ENCODE measurements around the gene GPD2. TPM values are rescaled to one million over a fixed set of nuclear protein-coding genes. Genes with fewer than 3 reads are reported as not detected.

Gene GPD2
- total and polyA plus RNA-seq, 2 of the 13 experiments (the other 11 are each of a cell fraction or from before 2014, with no cell fraction given), result not detected

DNA sequence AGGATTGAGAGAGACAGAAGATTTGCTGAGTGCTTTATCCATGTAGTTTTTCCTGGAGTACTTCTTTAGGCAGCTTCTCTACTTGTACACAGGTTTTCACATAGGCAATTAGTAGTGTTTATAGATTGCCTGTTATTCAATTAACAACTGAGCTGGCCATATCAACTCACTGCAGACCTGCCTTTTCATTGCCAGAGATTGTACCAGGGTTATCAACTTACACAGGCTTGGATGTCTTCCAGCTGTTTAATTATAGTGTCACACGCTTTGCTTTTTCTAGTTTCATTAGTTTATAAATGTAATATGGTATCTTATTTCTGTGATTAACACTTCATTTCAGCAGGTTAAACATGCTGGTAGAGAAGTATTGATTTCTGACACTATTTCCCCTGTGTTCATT, 125.9 kb downstream of the GPD2 start:
- no peak overlapping the region for H3K4me3 ChIP-seq (replicated peaks in 1 of 3; ENCODE audit: insufficient read depth in 1 of 3, low read depth in 2 of 3, low read length in 3 of 3)
- TF ChIP-seq ZNF282 (IDR thresholded peaks at IDR 0.05; ENCODE audit: partially characterized antibody), result no peak
- DNase-seq (ENCODE audit: low spot score) (no peak), FAIRE-seq (no peak), ATAC-seq (no peak)
- in situ Hi-C loops (cut with HindIII; ENCODE audit: extremely low pct_ligation_motif_present, low pct_unique_long_range_greater_than_20kb) (no loop called here), intact Hi-C loops (cut with micrococcal nuclease; ENCODE audit: unreplicated experiment) (no loop called here)
- no peak overlapping the region for H3K4me2 ChIP-seq (ENCODE audit: low read depth, low read length)
- ChIA-PET POLR2A (no interaction called here), CTCF (ENCODE audit: low intra/inter-chr PET ratio, low total read pairs) (no interaction called here)
- no TSS peak for BruUV-seq (replicated peaks)
- H3K4me1 ChIP-seq (ENCODE audit: insufficient read depth, low read length), result no peaks in the 10 kb centered on the region
- H3K9ac ChIP-seq (ENCODE audit: insufficient read depth, low read depth, low read length), result no peak overlapping the region
- no peaks in the 10 kb centered on the region for H3K36me3 ChIP-seq (replicated peaks in 1 of 2; ENCODE audit: control insufficient read depth in 1 of 2, insufficient read depth in 2 of 2, low read length in 2 of 2)
- H3K9me3 ChIP-seq (ENCODE audit: low read length), result no peaks in the 10 kb centered on the region
- 0% methylated on average over 1 of the region's 1 CpG for WGBS (ENCODE audit: low lambda C conversion rate)
- H3K27ac ChIP-seq (ENCODE audit: extremely low read length, insufficient read depth, low read length), result no peak overlapping the region
- H3K79me2 ChIP-seq (ENCODE audit: insufficient read depth, low read length), result no peaks in the 10 kb centered on the region
- H3K27me3 ChIP-seq (ENCODE audit: control insufficient read depth in 1 of 2, insufficient read depth in 2 of 2, low read length in 2 of 2), result no peaks in the 10 kb centered on the region
- H4K20me1 ChIP-seq (ENCODE audit: insufficient read depth, low read length), result no peaks in the 10 kb centered on the region
- H2AFZ ChIP-seq (ENCODE audit: low read length), result no peak overlapping the region

DNA sequence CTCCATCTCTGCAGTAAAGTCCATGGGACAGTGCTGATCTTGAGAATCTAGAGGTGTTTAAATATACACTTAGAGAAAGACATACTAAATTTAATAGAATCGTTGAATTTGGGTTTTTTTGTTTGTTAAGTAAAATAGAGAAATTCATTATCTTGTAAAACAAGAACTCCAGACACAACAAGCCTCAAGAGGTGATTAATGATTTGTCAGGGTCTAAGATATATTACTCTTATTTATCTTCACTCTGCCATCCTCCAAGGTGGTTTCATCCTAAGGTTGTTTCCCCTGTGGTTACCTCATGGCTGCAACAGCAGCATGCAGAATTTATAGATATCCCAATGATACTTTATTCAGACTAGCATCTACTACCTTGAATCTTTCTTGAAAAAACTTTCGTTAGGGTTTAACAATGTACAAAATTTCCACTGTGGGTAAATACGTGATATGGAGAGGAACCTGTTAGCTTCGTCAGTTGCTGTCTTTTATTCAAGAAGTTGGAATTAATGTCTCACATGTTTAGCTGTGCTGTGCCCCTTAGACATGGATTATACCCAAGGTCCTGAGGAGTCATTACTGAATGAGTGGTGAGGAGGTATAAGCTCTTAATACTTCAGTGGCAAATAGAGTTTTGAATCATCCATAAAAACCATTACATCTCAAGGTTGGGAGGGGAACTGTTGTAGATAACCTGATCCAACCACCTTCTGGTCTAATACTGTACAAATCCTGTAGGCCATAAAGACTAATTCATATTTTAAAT, 128.0 kb downstream of the GPD2 start:
- in situ Hi-C loops (cut with HindIII; ENCODE audit: extremely low pct_ligation_motif_present, low pct_unique_long_range_greater_than_20kb), result no loop called here
- TF ChIP-seq, protein P1, sequence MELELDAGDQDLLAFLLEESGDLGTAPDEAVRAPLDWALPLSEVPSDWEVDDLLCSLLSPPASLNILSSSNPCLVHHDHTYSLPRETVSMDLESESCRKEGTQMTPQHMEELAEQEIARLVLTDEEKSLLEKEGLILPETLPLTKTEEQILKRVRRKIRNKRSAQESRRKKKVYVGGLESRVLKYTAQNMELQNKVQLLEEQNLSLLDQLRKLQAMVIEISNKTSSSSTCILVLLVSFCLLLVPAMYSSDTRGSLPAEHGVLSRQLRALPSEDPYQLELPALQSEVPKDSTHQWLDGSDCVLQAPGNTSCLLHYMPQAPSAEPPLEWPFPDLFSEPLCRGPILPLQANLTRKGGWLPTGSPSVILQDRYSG (CRISPR knock-in tag; IDR thresholded peaks at IDR 0.05), result no peak
- TF ChIP-seq ZNF720 (CRISPR knock-in tag; IDR thresholded peaks at IDR 0.05) (no peak), ZNF260 (CRISPR knock-in tag; IDR thresholded peaks at IDR 0.05; ENCODE audit: borderline replicate concordance, low read depth) (no peak), GABPA (IDR thresholded peaks at IDR 0.05; ENCODE audit: low read depth, low read length) (no peak), GABPA (CRISPR knock-in tag; IDR thresholded peaks at IDR 0.05; ENCODE audit: low read depth) (no peak), HMGA1 (CRISPR knock-in tag; conservative IDR thresholded peaks at IDR 0.05) (no peak)
- Histone ChIP-seq H4K20me1 (ENCODE audit: insufficient read depth, low read length) (no peaks in the 10 kb centered on the region), H3K27me3 (ENCODE audit: control insufficient read depth in 1 of 2, insufficient read depth in 2 of 2, low read length in 2 of 2) (no peaks in the 10 kb centered on the region), H3K4me2 (ENCODE audit: low read depth, low read length) (no peak overlapping the region), H3K9me3 (ENCODE audit: low read length) (no peaks in the 10 kb centered on the region), H2AFZ (ENCODE audit: low read length) (no peak overlapping the region), H3K27ac (ENCODE audit: extremely low read length, insufficient read depth, low read length) (no peak overlapping the region), H3K4me3 (replicated peaks in 1 of 3; ENCODE audit: insufficient read depth in 1 of 3, low read depth in 2 of 3, low read length in 3 of 3) (no peak overlapping the region), H3K36me3 (replicated peaks in 1 of 2; ENCODE audit: control insufficient read depth in 1 of 2, insufficient read depth in 2 of 2, low read length in 2 of 2) (no peaks in the 10 kb centered on the region), H3K4me1 (ENCODE audit: insufficient read depth, low read length) (no peaks in the 10 kb centered on the region), H3K9ac (ENCODE audit: insufficient read depth, low read depth, low read length) (no peak overlapping the region), H3K79me2 (ENCODE audit: insufficient read depth, low read length) (no peaks in the 10 kb centered on the region)
- ChIA-PET POLR2A (no interaction called here), CTCF (ENCODE audit: low intra/inter-chr PET ratio, low total read pairs) (no interaction called here)
- FAIRE-seq (no peak), DNase-seq (ENCODE audit: low spot score) (no peak), ATAC-seq (no peak)
- intact Hi-C loops (cut with micrococcal nuclease; ENCODE audit: unreplicated experiment), result no loop called here
- BruUV-seq (replicated peaks), result no TSS peak
- WGBS (ENCODE audit: low lambda C conversion rate), result 10% methylated on average over 4 of the region's 4 CpGs
